Esophagus muscularis mucosa (tissue), 4 donors: Measurements from ENCODE around the gene PITPNM3. TPM values are rescaled to one million over a fixed set of nuclear protein-coding genes. Genes with fewer than 3 reads are reported as not detected.
"Not testable (repeated sequence)": the region's sequence is repeated elsewhere in the genome, so short reads cannot be mapped to it uniquely, and the experiment has no call there.

Experiments used
- DNase-seq: peaks from one replicate; pipeline ENCODE4 v3.0.0-alpha.2; 2017; ENCODE audit errors: extremely low spot score
- H3K27ac ChIP-seq, 4 donors: fragments of 200-600 bp; sonication (generic); replicated peaks in 1 of 4; 1 replicate in 3 of 4; 2 replicates in 1 of 4; pipeline ENCODE4 v1.5.1; 2016 to 2019; ENCODE audit warnings: mild to moderate bottlenecking in 1 of 4
- H3K27me3 ChIP-seq, 4 donors: fragments of 200-600 bp; sonication (generic); one replicate each; pipeline versions ENCODE4 v1.5.1 to v1.6.0; 2016 to 2019
- H3K36me3 ChIP-seq, 4 donors: fragments of 200-600 bp; sonication (generic); one replicate each; pipeline ENCODE4 v1.5.1; 2016 to 2019
- H3K4me1 ChIP-seq, 4 donors: fragments of 200-600 bp; sonication (generic); one replicate each; pipeline ENCODE4 v1.5.1; 2016 to 2019
- H3K4me3 ChIP-seq, 4 donors: fragments of 200-600 bp; sonication (generic); 1 replicate in 2 of 4; 2 replicates in 2 of 4; pipeline ENCODE4 v1.5.1; 2016 to 2019; ENCODE audit warnings: mild to moderate bottlenecking in 4 of 4, moderate library complexity in 1 of 4
- H3K9me3 ChIP-seq, 4 donors: fragments of 200-600 bp; sonication (generic); 1 replicate in 3 of 4; 2 replicates in 1 of 4; pipeline ENCODE4 v1.5.1; 2016 to 2019
- EP300 ChIP-seq: sonication (generic); formaldehyde crosslinking; IDR thresholded peaks from one replicate; pipeline ENCODE4 v1.6.1; 2017; ENCODE audit warnings: antibody characterized with exemption
- POLR2A ChIP-seq: fragments of 450-650 bp; IDR thresholded peaks from one replicate; pipeline ENCODE4 v1.6.1; 2017; ENCODE audit warnings: antibody characterized with exemption, moderate library complexity, mild to moderate bottlenecking, low read depth
- POLR2AphosphoS5 ChIP-seq, 2 donors: sonication (generic); formaldehyde crosslinking; IDR thresholded peaks; one replicate each; pipeline ENCODE4 v1.6.1; 2017; ENCODE audit warnings: antibody characterized with exemption in 2 of 2
- WGBS: methylation state at CpG from one replicate; pipeline ENCODE4 v1.1.5; 2018; 5-methylcytosine and 5-hydroxymethylcytosine counted together
- intact Hi-C: fragments of 100-400 bp; cut with DNase I; formaldehyde crosslinking; loops from one replicate; pipeline ENCODE4 v1.15.1; 2023
- total RNA-seq, 4 donors: library from RNA; depleted of rRNA; stranded (reverse); fragments of >200 nt; gene quantifications; one replicate each; pipeline versions ENCODE4 v1.1.0 to v1.2.1, GENCODE V29; 2016
- TF ChIP-seq, protein P1 (sequence below), 3 experiments: fragments of 200-600 bp in 2 of 3; fragments of 450-650 bp in 1 of 3; sonication (generic) in 2 of 3; IDR thresholded peaks; one replicate each; pipeline ENCODE4 v1.5.1; 2017 to 2019; ENCODE audit warnings: antibody characterized with exemption in 3 of 3, mild to moderate bottlenecking in 2 of 3, moderate library complexity in 1 of 3

Gene PITPNM3
- total RNA-seq, 4 donors from 2014 or later, result 46.5 to 93.2 (median 68.9) TPM

DNA sequence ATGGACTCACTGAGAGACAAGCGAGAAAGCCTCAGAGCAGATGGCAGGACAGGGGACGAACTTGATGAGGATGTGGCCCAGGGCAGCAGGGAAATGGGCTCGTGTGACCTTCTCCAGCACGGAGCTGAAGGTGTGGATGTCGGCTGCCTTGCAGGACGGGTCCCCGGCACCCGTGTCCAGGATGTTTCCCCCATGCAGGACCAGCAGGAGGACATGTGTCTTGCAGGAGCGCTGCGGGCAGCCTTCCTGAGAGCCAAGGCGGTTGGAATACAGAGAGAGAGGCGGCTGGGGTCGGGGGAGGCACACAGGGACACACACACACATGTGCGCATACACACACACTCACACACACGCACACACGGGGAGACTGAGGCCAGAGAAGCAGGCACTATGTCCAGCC lies 72.8 kb downstream of the PITPNM3 start:
- intact Hi-C loops, result no loop called here
- no peak overlapping the region for H3K4me3 ChIP-seq
- WGBS, result 71% methylated on average over 14 of the region's 16 CpGs
- H3K36me3 ChIP-seq, result peaks cover 0 to 45% (median 18%) of the 10 kb centered on the region in 4 donors
- H3K9me3 ChIP-seq, result no peaks in the 10 kb centered on the region
- no peak overlapping the region for H3K27ac ChIP-seq
- TF ChIP-seq, protein P1, sequence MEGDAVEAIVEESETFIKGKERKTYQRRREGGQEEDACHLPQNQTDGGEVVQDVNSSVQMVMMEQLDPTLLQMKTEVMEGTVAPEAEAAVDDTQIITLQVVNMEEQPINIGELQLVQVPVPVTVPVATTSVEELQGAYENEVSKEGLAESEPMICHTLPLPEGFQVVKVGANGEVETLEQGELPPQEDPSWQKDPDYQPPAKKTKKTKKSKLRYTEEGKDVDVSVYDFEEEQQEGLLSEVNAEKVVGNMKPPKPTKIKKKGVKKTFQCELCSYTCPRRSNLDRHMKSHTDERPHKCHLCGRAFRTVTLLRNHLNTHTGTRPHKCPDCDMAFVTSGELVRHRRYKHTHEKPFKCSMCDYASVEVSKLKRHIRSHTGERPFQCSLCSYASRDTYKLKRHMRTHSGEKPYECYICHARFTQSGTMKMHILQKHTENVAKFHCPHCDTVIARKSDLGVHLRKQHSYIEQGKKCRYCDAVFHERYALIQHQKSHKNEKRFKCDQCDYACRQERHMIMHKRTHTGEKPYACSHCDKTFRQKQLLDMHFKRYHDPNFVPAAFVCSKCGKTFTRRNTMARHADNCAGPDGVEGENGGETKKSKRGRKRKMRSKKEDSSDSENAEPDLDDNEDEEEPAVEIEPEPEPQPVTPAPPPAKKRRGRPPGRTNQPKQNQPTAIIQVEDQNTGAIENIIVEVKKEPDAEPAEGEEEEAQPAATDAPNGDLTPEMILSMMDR (IDR thresholded peaks at IDR 0.05), result no peak
- TF ChIP-seq EP300, result no peak
- TF ChIP-seq POLR2A, result no peak
- TF ChIP-seq POLR2AphosphoS5 (IDR thresholded peaks at IDR 0.05), result no peak
- DNase-seq, result no peak
- no peaks in the 10 kb centered on the region for H3K27me3 ChIP-seq
- peaks cover 0 to 18% (median 17%) of the 10 kb centered on the region in 4 donors for H3K4me1 ChIP-seq

DNA sequence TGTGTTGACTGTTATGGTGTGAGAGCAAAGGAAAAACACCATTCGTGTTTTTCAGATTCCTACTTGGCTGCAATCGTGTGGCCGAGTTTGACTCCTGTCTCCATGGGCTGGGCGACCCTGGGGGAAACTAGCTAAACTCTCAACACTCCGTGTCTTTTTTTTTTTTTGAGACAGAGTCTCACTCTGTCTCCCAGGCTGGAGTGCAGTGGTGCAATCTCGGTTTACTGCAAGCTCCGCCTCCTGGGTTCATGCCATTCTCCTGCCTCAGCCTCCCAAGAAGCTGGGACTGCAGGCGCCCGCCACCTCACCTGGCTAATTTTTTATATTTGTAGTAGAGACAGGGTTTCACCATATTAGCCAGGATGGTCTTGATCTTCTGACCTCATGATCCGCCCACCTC lies 73.6 kb downstream of the PITPNM3 start:
- H3K9me3 ChIP-seq, H3K27me3 ChIP-seq, intact Hi-C loops, DNase-seq, H3K4me3 ChIP-seq, H3K27ac ChIP-seq: not testable (repeated sequence)
- WGBS, result 71% methylated on average over 10 of the region's 10 CpGs
- Histone ChIP-seq H3K4me1 (peaks cover 0 to 11% (median 10%) of the 10 kb centered on the region in 4 donors), H3K36me3 (peaks cover 0 to 52% (median 21%) of the 10 kb centered on the region in 4 donors)

DNA sequence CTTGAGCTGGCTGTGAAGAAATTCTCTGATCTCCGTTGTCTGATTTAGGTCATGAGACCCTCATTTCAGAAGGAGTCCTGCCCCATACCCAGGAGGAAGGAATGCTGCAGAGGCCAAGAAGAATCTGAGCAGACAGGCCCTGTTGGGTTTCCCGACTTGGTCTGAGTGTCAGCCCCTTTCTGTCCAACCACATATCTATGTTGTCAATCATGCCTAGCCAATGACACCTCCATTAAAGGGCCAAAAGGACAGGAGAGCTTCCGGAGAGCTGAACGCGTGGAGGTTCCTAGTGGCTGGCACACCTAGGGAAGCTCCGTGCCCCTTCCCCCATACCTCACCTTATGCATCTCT lies 74.3 kb downstream of the PITPNM3 start:
- Histone ChIP-seq H3K4me3 (no peak overlapping the region), H3K27me3 (no peaks in the 10 kb centered on the region), H3K27ac (no peak overlapping the region), H3K36me3 (peaks cover 0 to 59% (median 23%) of the 10 kb centered on the region in 4 donors), H3K4me1 (peaks cover 0 to 4% (median 3%) of the 10 kb centered on the region in 4 donors), H3K9me3 (no peaks in the 10 kb centered on the region)
- intact Hi-C loops, result no loop called here
- DNase-seq, result no peak
- WGBS, result 88% methylated on average over 6 of the region's 6 CpGs
- TF ChIP-seq POLR2AphosphoS5 (IDR thresholded peaks at IDR 0.05), result no peak
- TF ChIP-seq, protein P1 (IDR thresholded peaks at IDR 0.05), result no peak
- TF ChIP-seq POLR2A, result no peak

DNA sequence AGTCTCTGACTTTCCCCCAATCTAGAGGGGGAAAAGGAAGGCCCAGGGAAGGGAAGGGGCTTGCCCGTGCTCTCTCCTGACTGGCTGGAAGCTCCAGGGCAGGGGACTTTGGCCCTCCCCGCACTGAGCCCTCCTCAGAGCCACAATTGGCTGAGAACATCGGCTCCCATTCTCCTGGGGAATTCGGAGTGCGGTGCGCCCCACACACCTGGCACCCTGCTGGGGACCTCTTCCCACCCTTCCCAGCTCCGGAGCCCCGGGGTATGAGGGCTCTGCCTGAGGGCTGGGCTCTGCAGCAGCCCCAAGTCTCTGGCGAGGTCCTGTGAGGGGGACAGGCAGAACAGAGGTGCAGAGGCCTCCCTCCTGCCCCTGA lies 76.1 kb downstream of the PITPNM3 start:
- WGBS, result 61% methylated on average over 4 of the region's 9 CpGs
- H3K36me3 ChIP-seq, result peaks cover 0 to 67% (median 30%) of the 10 kb centered on the region in 4 donors
- intact Hi-C loops, result no loop called here

DNA sequence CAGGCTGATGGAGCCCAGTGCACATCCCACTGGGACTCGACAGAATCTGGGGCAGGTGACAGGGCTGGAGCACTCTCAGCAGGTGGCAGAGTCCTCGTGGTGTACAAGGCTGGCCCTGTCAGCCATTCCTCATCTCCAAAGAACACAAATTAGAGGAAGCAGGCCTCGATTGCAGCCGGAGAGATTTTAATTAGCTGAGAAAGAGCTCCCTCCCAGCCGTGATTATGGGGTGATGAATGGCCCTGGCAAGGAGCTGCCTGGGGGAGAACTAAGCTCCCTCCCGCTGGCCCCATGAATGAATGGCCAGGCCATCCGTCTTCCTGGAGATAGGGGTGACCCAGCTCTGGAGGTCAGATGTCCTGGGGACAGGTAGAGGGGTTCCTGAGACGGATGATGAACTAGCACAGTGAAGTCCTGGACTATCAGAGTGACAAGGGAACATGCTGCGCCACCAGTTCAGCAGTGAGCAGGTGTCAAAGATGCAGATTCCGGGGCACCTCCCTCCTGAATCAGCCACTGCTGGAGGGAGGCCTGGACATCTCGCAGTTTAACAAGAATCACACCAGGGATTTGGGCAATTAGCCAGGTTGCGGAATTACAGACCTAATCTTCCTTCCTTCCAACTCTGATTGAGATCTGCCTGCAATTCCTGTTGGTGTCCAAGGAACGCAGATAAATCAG lies 76.6 kb downstream of the PITPNM3 start:
- Histone ChIP-seq H3K27me3 (no peaks in the 10 kb centered on the region), H3K4me1 (peaks cover 0 to 26% (median 20%) of the 10 kb centered on the region in 4 donors), H3K9me3 (no peaks in the 10 kb centered on the region), H3K27ac (no peak overlapping the region), H3K4me3 (no peak overlapping the region), H3K36me3 (peaks cover 0 to 68% (median 31%) of the 10 kb centered on the region in 4 donors)
- intact Hi-C loops, result no loop called here
- TF ChIP-seq POLR2AphosphoS5 (IDR thresholded peaks at IDR 0.05), result no peak
- TF ChIP-seq, protein P1 (IDR thresholded peaks at IDR 0.05), result no peak
- TF ChIP-seq EP300, result no peak
- TF ChIP-seq POLR2A, result no peak
- 61% methylated on average over 13 of the region's 13 CpGs for WGBS
- no peak for DNase-seq

More for the DNA sequence above, 76.1 kb downstream of the PITPNM3 start:
- TF ChIP-seq, protein P1 (IDR thresholded peaks at IDR 0.05), result no peak
- TF ChIP-seq POLR2AphosphoS5 (IDR thresholded peaks at IDR 0.05), result no peak
- TF ChIP-seq EP300, result no peak
- no peak for TF ChIP-seq POLR2A
- no peak overlapping the region for H3K4me3 ChIP-seq
- H3K4me1 ChIP-seq, result peaks cover 0 to 21% (median 17%) of the 10 kb centered on the region in 4 donors
- H3K27ac ChIP-seq, result no peak overlapping the region
- no peak for DNase-seq
- H3K27me3 ChIP-seq, result no peaks in the 10 kb centered on the region
- no peaks in the 10 kb centered on the region for H3K9me3 ChIP-seq
